HCT116 (cell line): ENCODE data around the gene SLK. TPM values are rescaled to one million over a fixed set of nuclear protein-coding genes. Genes with fewer than 3 reads are reported as not detected.

ENCODE experiments used
- ATAC-seq: fragments of 200-7000 bp; cut with Tn5 transposase; 2 replicates; pipeline ENCODE4 v1.9.1; 2020; ENCODE audit warnings: mild to moderate bottlenecking, moderate library complexity
- BruUV-seq: library from RNA; stranded (reverse); fragments of 400-500 nt; replicated peaks from 2 replicates; lab custom pipeline; 2021; lab: Mats Ljungman, UMichigan
- CTCF ChIA-PET: fragments of 300-600 bp; sonication (Branson Sonifier 250); formaldehyde crosslinking; loops from one replicate; lab custom pipeline; 2021; ENCODE audit warnings: antibody characterized with exemption; lab: Charles Lee
- POLR2A ChIA-PET: fragments of 300-600, 350-600 bp; sonication (Branson Sonifier 250); formaldehyde crosslinking; loops from one replicate; lab custom pipeline; 2021; ENCODE audit warnings: antibody characterized with exemption; lab: Charles Lee
- RAD21 ChIA-PET, 2 experiments: fragments of 300-600 bp; sonication (Branson Sonifier 250); formaldehyde crosslinking; loops; one replicate each; lab custom pipeline; 2023; ENCODE audit warnings: low total read pairs in 2 of 2; ENCODE audit not compliant: uncharacterized antibody in 2 of 2, unreplicated experiment in 2 of 2, low non-redundant PET in 1 of 2; lab: Charles Lee
- DNase-seq: peaks from one replicate; pipeline ENCODE4 v3.0.0-alpha.2; 2010; ENCODE audit warnings: low read depth, low spot score
- H2AFZ ChIP-seq: fragments of 200-600 bp; shearing (Covaris generic), sonication (generic); 2 replicates; pipeline ENCODE4 v1.6.1; 2017; ENCODE audit warnings: low read depth, mixed run types, mixed read lengths, antibody characterized with exemption, low read length; ENCODE audit not compliant: poor library complexity, severe bottlenecking
- H3K27ac ChIP-seq: 2 replicates; pipeline ENCODE4 v1.5.1; 2012; ENCODE audit warnings: low read depth, low read length
- H3K27me3 ChIP-seq: fragments of 200-600 bp; sonication (generic); 2 replicates; pipeline ENCODE4 v1.6.1; 2016; ENCODE audit warnings: mixed run types, low read length, mixed read lengths; ENCODE audit not compliant: insufficient read depth
- H3K36me3 ChIP-seq, 2 experiments: fragments of 200-500 bp in 1 of 2; fragments of 200-600 bp in 1 of 2; sonication (Bioruptor generic) in 1 of 2; sonication (generic) in 1 of 2; 2 replicates each; pipeline versions ENCODE4 v1.5.1 to v1.6.1; 2014 to 2016; ENCODE audit warnings: low read length in 2 of 2, inconsistent platforms in 1 of 2, mixed read lengths in 1 of 2, mixed run types in 1 of 2; ENCODE audit not compliant: insufficient read depth in 2 of 2, control insufficient read depth in 1 of 2
- H3K4me1 ChIP-seq, 2 experiments: fragments of 200-600 bp in 1 of 2; sonication (generic) in 1 of 2; 2 replicates each; pipeline versions ENCODE4 v1.5.1 to v1.6.1; 2012 to 2017; ENCODE audit warnings: low read length in 2 of 2, inconsistent platforms in 1 of 2, mild to moderate bottlenecking in 1 of 2, mixed read lengths in 1 of 2, mixed run types in 1 of 2, moderate library complexity in 1 of 2; ENCODE audit not compliant: insufficient read depth in 2 of 2, control insufficient read depth in 1 of 2
- H3K4me2 ChIP-seq: fragments of 200-600 bp; sonication (generic); 2 replicates; pipeline ENCODE4 v1.6.1; 2017; ENCODE audit warnings: mixed run types, low read length, mixed read lengths
- H3K4me3 ChIP-seq, 2 experiments: fragments of 200-600 bp in 1 of 2; sonication (generic) in 1 of 2; replicated peaks in 1 of 2; 2 replicates each; pipeline ENCODE4 v1.5.1; 2011 to 2016; ENCODE audit warnings: low read length in 2 of 2, control low read depth in 1 of 2, low read depth in 1 of 2, mild to moderate bottlenecking in 1 of 2, mixed read lengths in 1 of 2, mixed run types in 1 of 2
- H3K79me2 ChIP-seq: fragments of 200-600 bp; sonication (generic); 2 replicates; pipeline ENCODE4 v1.6.1; 2017; ENCODE audit warnings: mild to moderate bottlenecking, mixed run types, low read length, moderate library complexity, mixed read lengths; ENCODE audit not compliant: insufficient read depth
- H3K9ac ChIP-seq: fragments of 200-600 bp; sonication (generic); 2 replicates; pipeline ENCODE4 v1.6.1; 2016; ENCODE audit warnings: low read length, mixed read lengths
- H3K9me2 ChIP-seq: fragments of 200-600 bp; sonication (generic), shearing (Covaris generic); 2 replicates; pipeline ENCODE4 v1.6.1; 2017; ENCODE audit warnings: mixed run types, mild to moderate bottlenecking, moderate library complexity; ENCODE audit not compliant: insufficient read depth
- H3K9me3 ChIP-seq, 2 experiments: fragments of 200-500 bp in 1 of 2; fragments of 200-600 bp in 1 of 2; sonication (Bioruptor generic) in 1 of 2; sonication (generic) in 1 of 2; 2 replicates each; pipeline ENCODE4 v1.6.1; 2014 to 2017; ENCODE audit warnings: low read length in 2 of 2, mixed read lengths in 2 of 2, inconsistent platforms in 1 of 2, low read depth in 1 of 2, mild to moderate bottlenecking in 1 of 2, mixed run types in 1 of 2, moderate library complexity in 1 of 2; ENCODE audit not compliant: control insufficient read depth in 1 of 2, insufficient read depth in 1 of 2
- H4K20me1 ChIP-seq: fragments of 200-600 bp; sonication (generic), shearing (Covaris generic); 2 replicates; pipeline ENCODE4 v1.6.1; 2017; ENCODE audit warnings: mixed run types, mild to moderate bottlenecking, moderate library complexity; ENCODE audit not compliant: insufficient read depth
- CEBPB ChIP-seq: IDR thresholded peaks from 2 replicates; pipeline ENCODE4 v1.6.1; 2012; ENCODE audit warnings: low read depth
- CTCF ChIP-seq, 3 experiments: fragments of 200-600 bp in 1 of 3; sonication (generic) in 1 of 3; IDR thresholded peaks in 2 of 3; conservative IDR thresholded peaks in 1 of 3; 2 replicates each; pipeline ENCODE4 v1.5.1; 2012 to 2017; ENCODE audit warnings: low read depth in 2 of 3, low read length in 2 of 3, antibody characterized with exemption in 1 of 3, borderline replicate concordance in 1 of 3, control low read depth in 1 of 3, mild to moderate bottlenecking in 1 of 3, mixed read lengths in 1 of 3, mixed run types in 1 of 3, moderate library complexity in 1 of 3; ENCODE audit not compliant: insufficient read depth in 1 of 3
- EGR1 ChIP-seq: IDR thresholded peaks from 2 replicates; pipeline ENCODE4 v1.6.1; 2012; ENCODE audit warnings: low read depth
- ELF1 ChIP-seq: IDR thresholded peaks from 2 replicates; pipeline ENCODE4 v1.6.1; 2012; ENCODE audit warnings: low read depth, borderline replicate concordance
- RAD21 ChIP-seq: IDR thresholded peaks from 2 replicates; pipeline ENCODE4 v1.6.1; 2012; ENCODE audit warnings: low read depth, mild to moderate bottlenecking
- REST ChIP-seq: IDR thresholded peaks from 2 replicates; pipeline ENCODE4 v1.6.1; 2012; ENCODE audit warnings: low read depth
- SIN3A ChIP-seq: IDR thresholded peaks from 2 replicates; pipeline ENCODE4 v1.6.1; 2012; ENCODE audit warnings: low read depth
- SP1 ChIP-seq: IDR thresholded peaks from 2 replicates; pipeline ENCODE4 v1.6.1; 2012; ENCODE audit warnings: low read depth
- SRF ChIP-seq: IDR thresholded peaks from 2 replicates; pipeline ENCODE4 v1.6.1; 2012; ENCODE audit warnings: low read depth
- TCF7L2 ChIP-seq: IDR thresholded peaks from 2 replicates; pipeline ENCODE4 v1.7.0; 2011; ENCODE audit warnings: borderline replicate concordance, inconsistent platforms; ENCODE audit not compliant: insufficient read depth, insufficient read length; ENCODE audit errors: extremely low read depth
- ZFX ChIP-seq: fragments of 450-650 bp; IDR thresholded peaks from 2 replicates; pipeline ENCODE4 v1.6.1; 2017
- intact Hi-C: fragments of 100-400 bp; cut with micrococcal nuclease; formaldehyde crosslinking; loops from 2 replicates; pipeline ENCODE4 v1.10.0; 2022
- total RNA-seq: library from RNA; stranded (reverse); gene quantifications from one replicate; pipeline ENCODE4 v1.2.1, GENCODE V29; 2021; ENCODE audit not compliant: unreplicated experiment
- TF ChIP-seq, protein P1 (sequence below): IDR thresholded peaks from 2 replicates; pipeline ENCODE4 v1.6.1; 2012
- TF ChIP-seq, protein P2 (sequence below): IDR thresholded peaks from 2 replicates; pipeline ENCODE4 v1.6.1; 2012

Gene SLK
- total RNA-seq, 1 experiment from 2014 or later = 44.2 TPM

- H3K36me3 ChIP-seq = no peaks in the 10 kb centered on the region
- no TSS peak for BruUV-seq
- no peak for DNase-seq
- H3K9me3 ChIP-seq = no peaks in the 10 kb centered on the region
- intact Hi-C loops = no loop called here
- ChIA-PET CTCF (no interaction called here), RAD21 (no interaction called here), POLR2A (no interaction called here)
- TF ChIP-seq REST = no peak
- TF ChIP-seq SP1 = no peak
- TF ChIP-seq CEBPB = no peak
- TF ChIP-seq EGR1 = no peak
- TF ChIP-seq, protein P1, sequence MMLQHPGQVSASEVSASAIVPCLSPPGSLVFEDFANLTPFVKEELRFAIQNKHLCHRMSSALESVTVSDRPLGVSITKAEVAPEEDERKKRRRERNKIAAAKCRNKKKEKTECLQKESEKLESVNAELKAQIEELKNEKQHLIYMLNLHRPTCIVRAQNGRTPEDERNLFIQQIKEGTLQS = no peak
- no peak for TF ChIP-seq TCF7L2
- TF ChIP-seq RAD21 = no peak
- TF ChIP-seq SIN3A = no peak
- no peak for TF ChIP-seq SRF
- no peak for TF ChIP-seq ELF1
- no peak for TF ChIP-seq ZFX
- no peak for TF ChIP-seq CTCF (IDR thresholded peaks at IDR 0.05 in 2 of 3, conservative IDR thresholded peaks at IDR 0.05 in 1 of 3; ENCODE audit: borderline replicate concordance in 1 of 3, insufficient read depth in 1 of 3, low read depth in 2 of 3, low read length in 2 of 3)
- TF ChIP-seq, protein P2, sequence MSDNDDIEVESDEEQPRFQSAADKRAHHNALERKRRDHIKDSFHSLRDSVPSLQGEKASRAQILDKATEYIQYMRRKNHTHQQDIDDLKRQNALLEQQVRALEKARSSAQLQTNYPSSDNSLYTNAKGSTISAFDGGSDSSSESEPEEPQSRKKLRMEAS = no peak
- H3K9me2 ChIP-seq = no peaks in the 10 kb centered on the region
- no peaks in the 10 kb centered on the region for H3K79me2 ChIP-seq
- no peak overlapping the region for H2AFZ ChIP-seq
- ATAC-seq = no peak
- H3K4me2 ChIP-seq = no peak overlapping the region
- H4K20me1 ChIP-seq = no peaks in the 10 kb centered on the region
- peaks cover 15 to 37% of the 10 kb centered on the region in 2 experiments for H3K4me1 ChIP-seq
- H3K27ac ChIP-seq = no peak overlapping the region
- no peaks in the 10 kb centered on the region for H3K27me3 ChIP-seq
- H3K9ac ChIP-seq = no peak overlapping the region
- no peak overlapping the region for H3K4me3 ChIP-seq
These were observed 86.3 kb downstream of the SLK start for GRCh38 chr10:104053201-104053600.
